T-cell (primary cell): ENCODE data around the gene CLASP1. TPM values are rescaled to one million over a fixed set of nuclear protein-coding genes. Genes with fewer than 3 reads are reported as not detected.

Source experiments
- ATAC-seq, 4 experiments: fragments of 200-7000 bp in 3 of 4; fragments of 150-1000 bp in 1 of 4; cut with Tn5 transposase; replicated peaks in 1 of 4; 1 replicate in 3 of 4; 2 replicates in 1 of 4; pipeline ENCODE4 v1.10.0; 2021; ENCODE audit warnings: moderate library complexity in 3 of 4, mild to moderate bottlenecking in 2 of 4, moderate number of reproducible peaks in 1 of 4
- CTCF ChIA-PET, 2 donors: fragments of 300-600 bp; sonication (Branson Sonifier 250); formaldehyde crosslinking; loops; one replicate each; lab custom pipeline; 2022; ENCODE audit warnings: antibody characterized with exemption in 2 of 2; lab: Charles Lee
- POLR2A ChIA-PET, 2 donors: fragments of 300-600 bp; sonication (Branson Sonifier 250); formaldehyde crosslinking; loops; one replicate each; lab custom pipeline; 2022; ENCODE audit warnings: antibody characterized with exemption in 2 of 2; lab: Charles Lee
- DNase-seq, 35 experiments: peaks; one replicate each; pipeline versions ENCODE4 v3.0.0 to v3.0.0-alpha.2; 2013 to 2023
- H3K27ac ChIP-seq: one replicate; pipeline ENCODE4 v1.5.1; 2013; ENCODE audit warnings: low read length
- H3K27me3 ChIP-seq, 2 experiments: replicated peaks in 1 of 2; 1 replicate in 1 of 2; 2 replicates in 1 of 2; pipeline versions ENCODE4 v1.6.1 to v1.7.0; 2013; ENCODE audit warnings: low read length in 1 of 2, mixed read lengths in 1 of 2; ENCODE audit not compliant: control insufficient read depth in 2 of 2, insufficient read depth in 2 of 2; ENCODE audit errors: extremely low read depth in 1 of 2
- H3K36me3 ChIP-seq, 2 donors: 1 replicate in 1 of 2; 2 replicates in 1 of 2; pipeline versions ENCODE4 v1.6.1 to v1.7.0; 2013; ENCODE audit warnings: low read length in 1 of 2; ENCODE audit not compliant: control insufficient read depth in 2 of 2, insufficient read depth in 1 of 2; ENCODE audit errors: extremely low read depth in 1 of 2
- H3K4me1 ChIP-seq, 2 experiments: 1 replicate in 1 of 2; 2 replicates in 1 of 2; pipeline versions ENCODE4 v1.6.1 to v1.7.0; 2013; ENCODE audit warnings: low read length in 2 of 2, mixed read lengths in 1 of 2; ENCODE audit not compliant: insufficient read depth in 2 of 2, control insufficient read depth in 1 of 2; ENCODE audit errors: extremely low read depth in 1 of 2
- H3K4me3 ChIP-seq, 2 donors: 1 replicate in 1 of 2; 2 replicates in 1 of 2; pipeline versions ENCODE4 v1.5.1 to v1.7.0; 2013; ENCODE audit warnings: mild to moderate bottlenecking in 2 of 2, low read length in 1 of 2, moderate library complexity in 1 of 2; ENCODE audit not compliant: control insufficient read depth in 1 of 2; ENCODE audit errors: extremely low read depth in 1 of 2
- H3K9me3 ChIP-seq: 2 replicates; pipeline ENCODE4 v1.7.0; 2013
- H3K27ac Mint-ChIP-seq, 2 donors: one replicate each; pipeline ENCODE4 v1.8.0; 2020 to 2021; ENCODE audit warnings: mild to moderate bottlenecking in 2 of 2, mixed read lengths in 2 of 2
- H3K27me3 Mint-ChIP-seq, 2 donors: one replicate each; pipeline ENCODE4 v1.8.0; 2021 to 2022; ENCODE audit warnings: mixed read lengths in 2 of 2
- H3K36me3 Mint-ChIP-seq: one replicate; pipeline ENCODE4 v1.8.0; 2021; ENCODE audit warnings: mixed read lengths
- H3K4me1 Mint-ChIP-seq, 3 donors: one replicate each; pipeline ENCODE4 v1.8.0; 2020 to 2022; ENCODE audit warnings: mixed read lengths in 3 of 3, mild to moderate bottlenecking in 1 of 3
- H3K4me3 Mint-ChIP-seq, 3 donors: one replicate each; pipeline ENCODE4 v1.8.0; 2020 to 2022; ENCODE audit warnings: mild to moderate bottlenecking in 3 of 3, mixed read lengths in 3 of 3, moderate library complexity in 3 of 3
- H3K9me3 Mint-ChIP-seq, 3 donors: one replicate each; pipeline ENCODE4 v1.8.0; 2020 to 2022; ENCODE audit warnings: mixed read lengths in 3 of 3
- WGBS: methylation state at CpG from one replicate; pipeline ENCODE4 v1.1.5; 2013; ENCODE audit warnings: missing lambda C conversion rate; ENCODE audit not compliant: insufficient coverage; 5-methylcytosine and 5-hydroxymethylcytosine counted together
- total RNA-seq, 35 experiments: library from RNA in 6 of 35; stranded (reverse) in 6 of 35; fragments of 120-200 nt in 1 of 35; gene quantifications; one replicate each; pipeline versions ENCODE4 v1.2.1 to v1.2.4 and lab custom pipeline; 2013 to 2026

CLASP1 gene
- total RNA-seq, 5 donors from 2014 or later (not counting 1 experiment from before 2014, with no cell fraction given) = 57.8 to 72.8 (median 65.1) TPM

GRCh38 chr2:121536347-121536746, 112.9 kb downstream of the CLASP1 start:
- Mint-ChIP-seq H3K4me1 (peaks cover 25 to 50% (median 34%) of the 10 kb centered on the region in 3 donors), H3K4me3 (no peak overlapping the region), H3K9me3 (no peaks in the 10 kb centered on the region), H3K36me3 (no peaks in the 10 kb centered on the region), H3K27ac (peak overlapping the region; percentile 3 to 37), H3K27me3 (no peaks in the 10 kb centered on the region)
- POLR2A ChIA-PET = no interaction called here
- DNase-seq (no peak), ATAC-seq (no peak)
- H3K27ac ChIP-seq = no peak overlapping the region
- no peaks in the 10 kb centered on the region for H3K9me3 ChIP-seq
- no CpG with 5 or more reads among the region's 1 CpG for WGBS
- H3K36me3 ChIP-seq = no peaks in the 10 kb centered on the region
- H3K27me3 ChIP-seq = no peaks in the 10 kb centered on the region
- CTCF ChIA-PET = interaction anchor here in 1 of 2 donors (0.6 kb wide), 1 partner anchor 267 kb away, joined by 3 read pairs; no protein-coding TSS in a partner anchor
- H3K4me3 ChIP-seq = no peak overlapping the region
- H3K4me1 ChIP-seq = peaks cover 0 to 11% of the 10 kb centered on the region in 2 experiments

- Mint-ChIP-seq H3K36me3 (no peaks in the 10 kb centered on the region), H3K27me3 (no peaks in the 10 kb centered on the region), H3K4me1 (peaks cover 37 to 50% (median 39%) of the 10 kb centered on the region in 3 donors), H3K4me3 (no peak overlapping the region), H3K27ac (peak overlapping the region; percentile 34 to 71), H3K9me3 (no peaks in the 10 kb centered on the region)
- no peaks in the 10 kb centered on the region for H3K9me3 ChIP-seq
- H3K36me3 ChIP-seq = no peaks in the 10 kb centered on the region
- ChIA-PET POLR2A (no interaction called here), CTCF (interaction anchor here in 1 of 2 donors (0.9 kb wide), 1 partner anchor 118 kb away, joined by 3 read pairs; no protein-coding TSS in a partner anchor)
- H3K27ac ChIP-seq = no peak overlapping the region
- DNase-seq (no peak), ATAC-seq (no peak)
- no peaks in the 10 kb centered on the region for H3K27me3 ChIP-seq
- peaks cover 0 to 17% of the 10 kb centered on the region in 2 experiments for H3K4me1 ChIP-seq
- H3K4me3 ChIP-seq = no peak overlapping the region
Observed at GRCh38 chr2:121534007-121534406, 115.3 kb downstream of the CLASP1 start.

GRCh38 chr2:121532894-121533293, 116.4 kb downstream of the CLASP1 start:
- H3K4me3 Mint-ChIP-seq = no peak overlapping the region
- H3K36me3 Mint-ChIP-seq = no peaks in the 10 kb centered on the region
- ATAC-seq (no peak), DNase-seq (no peak)
- peaks cover 42 to 57% (median 48%) of the 10 kb centered on the region in 3 donors for H3K4me1 Mint-ChIP-seq
- peaks cover 0 to 18% of the 10 kb centered on the region in 2 experiments for H3K4me1 ChIP-seq
- no peaks in the 10 kb centered on the region for H3K9me3 ChIP-seq
- H3K9me3 Mint-ChIP-seq = no peaks in the 10 kb centered on the region
- H3K4me3 ChIP-seq = no peak overlapping the region
- 79% methylated on average over 5 of the region's 6 CpGs for WGBS
- no peaks in the 10 kb centered on the region for H3K27me3 Mint-ChIP-seq
- ChIA-PET CTCF (interaction anchor here in 1 of 2 donors (1.0 to 2.7 kb wide), 3 partner anchors 185 to 203 kb away, joined by 6 to 11 read pairs (median 11); partner anchors contain the start of gene NIFK), POLR2A (interaction anchor here in 1 of 2 donors (0.7 kb wide), 1 partner anchor 118 kb away, joined by 4 read pairs; no protein-coding TSS in a partner anchor)
- no peaks in the 10 kb centered on the region for H3K36me3 ChIP-seq
- no peak overlapping the region for H3K27ac ChIP-seq
- no peaks in the 10 kb centered on the region for H3K27me3 ChIP-seq
- peak overlapping the region; percentile 46 to 57 for H3K27ac Mint-ChIP-seq

DNA sequence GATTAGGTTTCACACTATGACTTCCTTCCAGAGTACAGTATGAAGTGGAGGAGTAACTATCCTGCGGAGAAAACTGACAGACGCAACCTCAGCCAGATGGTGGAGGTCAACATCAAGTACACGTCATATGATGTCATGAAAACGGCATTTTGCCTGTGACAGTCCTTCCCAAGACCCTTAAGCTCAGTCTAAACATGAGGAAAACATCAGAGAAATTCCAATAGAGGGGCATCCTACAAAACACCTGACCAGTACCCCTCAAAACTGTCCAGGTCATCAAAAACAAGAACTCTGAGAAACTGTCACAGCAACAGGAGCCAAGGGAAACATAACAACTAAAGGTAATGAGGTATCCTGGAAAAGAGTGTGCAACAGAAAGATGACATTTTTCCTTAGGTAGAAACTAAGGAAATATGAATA, 116.9 kb downstream of the CLASP1 start:
- Histone ChIP-seq H3K27ac (no peak overlapping the region), H3K9me3 (no peaks in the 10 kb centered on the region), H3K4me1 (peaks cover 0 to 18% of the 10 kb centered on the region in 2 experiments), H3K4me3 (no peak overlapping the region), H3K36me3 (no peaks in the 10 kb centered on the region), H3K27me3 (no peaks in the 10 kb centered on the region)
- CTCF ChIA-PET = interaction anchor here (0.5 to 2.7 kb wide), 5 partner anchors 58 to 204 kb away, joined by 3 to 11 read pairs (median 6); partner anchors contain the start of gene NIFK (in 1 of the 2)
- Mint-ChIP-seq H3K4me1 (peaks cover 42 to 55% (median 48%) of the 10 kb centered on the region in 3 donors), H3K27ac (peak overlapping the region; percentile 70 to 74), H3K27me3 (no peaks in the 10 kb centered on the region), H3K9me3 (no peaks in the 10 kb centered on the region), H3K4me3 (peak overlapping the region; percentile 6 to 49 (median 44)), H3K36me3 (no peaks in the 10 kb centered on the region)
- no peak for DNase-seq
- POLR2A ChIA-PET = interaction anchor here (0.7 to 2.3 kb wide), 3 partner anchors 8 to 119 kb away, joined by 3 to 30 read pairs (median 4); partner anchors contain the start of gene CLASP1 (in 1 of the 2)
- ATAC-seq = no peak
- WGBS = 81% methylated on average over 2 of the region's 4 CpGs

GRCh38 chr2:121530212-121530705, 119.0 kb downstream of the CLASP1 start:
- peak overlapping the region; percentile 82 to 93 (median 92) for H3K4me3 Mint-ChIP-seq
- ChIA-PET POLR2A (interaction anchor here (0.5 to 2.3 kb wide), 10 partner anchors 119 to 455 kb away, joined by 3 to 31 read pairs (median 6); partner anchors contain the start of genes CLASP1 (in 1 of the 2), NIFK (in 1 of the 2) and TSN (in 1 of the 2)), CTCF (interaction anchor here (0.6 to 2.7 kb wide), 14 partner anchors 10 to 225 kb away, joined by 3 to 24 read pairs (median 4); partner anchors contain the start of genes CLASP1 (in 1 of the 2), NIFK (in 1 of the 2) and TSN (in 1 of the 2))
- peaks cover 31 to 48% (median 42%) of the 10 kb centered on the region in 3 donors for H3K4me1 Mint-ChIP-seq
- Histone ChIP-seq H3K27ac (peak overlapping the region; percentile 97), H3K4me3 (peak overlapping the region; percentile 76 to 93), H3K9me3 (no peaks in the 10 kb centered on the region), H3K36me3 (peaks cover 0 to 2% of the 10 kb centered on the region in 2 donors), H3K4me1 (peaks cover 0 to 18% of the 10 kb centered on the region in 2 experiments), H3K27me3 (no peaks in the 10 kb centered on the region)
- peak in 31 of 35 experiments; percentile 73 to 90 (median 83) for DNase-seq
- peaks cover 10% of the 10 kb centered on the region for H3K36me3 Mint-ChIP-seq
- H3K27ac Mint-ChIP-seq = peak overlapping the region; percentile 98 to 100
- H3K9me3 Mint-ChIP-seq = no peaks in the 10 kb centered on the region
- no peaks in the 10 kb centered on the region for H3K27me3 Mint-ChIP-seq
- ATAC-seq = peak; percentile 73 to 85 (median 81)
- WGBS = 1% methylated on average over 33 of the region's 46 CpGs
